Nephron (organoid): ENCODE results near the gene PLEKHG4.
A peak's percentile ranks its signal among the peaks of the same experiment; 100 is the strongest.

Experiments used
- H3K27ac Mint-ChIP-seq, 3 experiments: 2 replicates each; pipeline ENCODE4 v1.8.0; 2020; ENCODE audit warnings: mixed read lengths in 3 of 3, mild to moderate bottlenecking in 2 of 3, moderate library complexity in 1 of 3
- H3K27me3 Mint-ChIP-seq: 2 replicates; pipeline ENCODE4 v1.8.0; 2021; ENCODE audit warnings: low read depth, mild to moderate bottlenecking, moderate library complexity, mixed read lengths
- H3K36me3 Mint-ChIP-seq: 2 replicates; pipeline ENCODE4 v1.8.0; 2020; ENCODE audit warnings: low read depth, mixed read lengths
- H3K4me1 Mint-ChIP-seq: 2 replicates; pipeline ENCODE4 v1.8.0; 2020; ENCODE audit warnings: mixed read lengths
- H3K4me3 Mint-ChIP-seq, 3 experiments: 2 replicates each; pipeline ENCODE4 v1.8.0; 2020; ENCODE audit warnings: mild to moderate bottlenecking in 3 of 3, mixed read lengths in 3 of 3, moderate library complexity in 2 of 3
- H3K9me3 Mint-ChIP-seq: 2 replicates; pipeline ENCODE4 v1.8.0; 2020; ENCODE audit warnings: mixed read lengths
- TF ChIP-seq, protein P1 (sequence below), 3 experiments: fragments of 200-600 bp; sonication (generic); IDR thresholded peaks; one replicate each; pipeline ENCODE4 v1.5.0; 2021; ENCODE audit warnings: antibody characterized with exemption in 3 of 3; ENCODE audit not compliant: unreplicated experiment in 3 of 3

The PLEKHG4 gene

DNA sequence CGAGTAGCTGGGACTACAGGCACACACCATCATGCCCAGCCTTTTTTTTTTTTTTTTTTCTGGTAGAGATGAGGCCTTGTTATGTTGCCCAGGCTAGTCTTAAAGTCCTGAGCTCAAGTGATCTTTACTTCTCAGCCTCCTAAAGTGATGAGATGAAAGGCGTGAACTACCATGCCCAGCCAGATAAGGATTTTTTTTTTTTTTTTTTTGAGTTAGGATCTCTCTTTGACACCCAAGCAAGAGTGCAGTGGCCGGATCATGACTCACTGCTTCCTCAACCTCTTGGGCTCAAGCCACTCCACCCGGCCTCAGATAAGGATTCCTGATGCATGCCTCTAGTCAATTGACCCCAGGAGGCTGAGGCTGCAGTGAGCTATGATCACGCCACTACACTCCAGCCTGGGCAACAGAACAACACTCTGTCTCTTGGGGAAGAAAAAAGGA is 11.2 kb upstream of the PLEKHG4 start:
- H3K27ac Mint-ChIP-seq: no peak overlapping the region
- TF ChIP-seq, protein P1, sequence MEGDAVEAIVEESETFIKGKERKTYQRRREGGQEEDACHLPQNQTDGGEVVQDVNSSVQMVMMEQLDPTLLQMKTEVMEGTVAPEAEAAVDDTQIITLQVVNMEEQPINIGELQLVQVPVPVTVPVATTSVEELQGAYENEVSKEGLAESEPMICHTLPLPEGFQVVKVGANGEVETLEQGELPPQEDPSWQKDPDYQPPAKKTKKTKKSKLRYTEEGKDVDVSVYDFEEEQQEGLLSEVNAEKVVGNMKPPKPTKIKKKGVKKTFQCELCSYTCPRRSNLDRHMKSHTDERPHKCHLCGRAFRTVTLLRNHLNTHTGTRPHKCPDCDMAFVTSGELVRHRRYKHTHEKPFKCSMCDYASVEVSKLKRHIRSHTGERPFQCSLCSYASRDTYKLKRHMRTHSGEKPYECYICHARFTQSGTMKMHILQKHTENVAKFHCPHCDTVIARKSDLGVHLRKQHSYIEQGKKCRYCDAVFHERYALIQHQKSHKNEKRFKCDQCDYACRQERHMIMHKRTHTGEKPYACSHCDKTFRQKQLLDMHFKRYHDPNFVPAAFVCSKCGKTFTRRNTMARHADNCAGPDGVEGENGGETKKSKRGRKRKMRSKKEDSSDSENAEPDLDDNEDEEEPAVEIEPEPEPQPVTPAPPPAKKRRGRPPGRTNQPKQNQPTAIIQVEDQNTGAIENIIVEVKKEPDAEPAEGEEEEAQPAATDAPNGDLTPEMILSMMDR (IDR thresholded peaks at IDR 0.05; ENCODE audit: unreplicated experiment in 3 of 3): no peak
- no peaks in the 10 kb centered on the region for H3K4me1 Mint-ChIP-seq
- H3K27me3 Mint-ChIP-seq: peaks cover 20% of the 10 kb centered on the region
- H3K36me3 Mint-ChIP-seq: no peaks in the 10 kb centered on the region
- no peaks in the 10 kb centered on the region for H3K9me3 Mint-ChIP-seq
- no peak overlapping the region for H3K4me3 Mint-ChIP-seq

DNA sequence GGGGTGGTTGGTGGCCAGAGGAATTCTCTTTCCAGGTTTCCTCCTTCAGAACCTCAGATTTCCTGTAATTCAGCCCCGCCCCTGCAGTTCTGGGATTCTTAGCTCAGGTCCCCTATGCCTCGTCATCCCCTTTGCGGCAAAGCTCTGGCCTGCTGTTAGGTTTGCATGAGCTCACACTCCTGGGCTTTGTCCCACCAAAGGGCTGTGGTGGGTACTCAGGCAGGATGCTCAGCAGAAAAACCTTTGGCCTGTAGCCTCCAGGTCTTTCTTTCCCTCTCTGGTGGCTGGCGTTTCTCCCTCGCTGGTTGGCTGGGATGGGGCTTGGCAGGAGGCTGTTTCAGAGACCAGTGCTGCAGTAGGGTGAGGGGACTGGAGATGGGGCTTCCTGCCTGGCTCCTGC is 9.6 kb upstream of the PLEKHG4 start:
- Mint-ChIP-seq H3K9me3 (no peaks in the 10 kb centered on the region), H3K36me3 (no peaks in the 10 kb centered on the region), H3K27ac (no peak overlapping the region), H3K4me1 (no peaks in the 10 kb centered on the region), H3K4me3 (no peak overlapping the region), H3K27me3 (peaks cover 11% of the 10 kb centered on the region)
- TF ChIP-seq, protein P1 (IDR thresholded peaks at IDR 0.05; ENCODE audit: unreplicated experiment in 3 of 3): no peak

DNA sequence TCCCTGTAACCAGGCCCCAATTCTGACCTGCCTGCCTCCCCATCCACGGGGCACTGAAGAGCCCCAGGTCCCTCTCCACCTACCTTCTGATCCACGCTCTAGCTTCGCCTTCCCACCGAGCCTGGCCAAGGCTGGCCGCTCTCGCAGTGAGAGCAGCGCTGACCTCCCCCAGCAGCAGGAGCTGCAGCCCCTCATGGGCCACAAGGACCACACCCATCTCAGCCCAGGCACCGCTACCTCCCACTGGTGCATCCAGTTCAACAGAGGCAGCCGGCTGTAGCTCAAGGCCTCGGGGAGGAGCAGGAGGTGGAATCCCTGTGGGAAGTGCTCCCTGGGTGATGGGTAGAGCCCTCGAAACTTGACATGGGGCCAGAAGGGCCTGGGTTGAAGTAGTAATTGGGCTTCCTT is 8.4 kb upstream of the PLEKHG4 start:
- no peak overlapping the region for H3K4me3 Mint-ChIP-seq
- TF ChIP-seq, protein P1 (IDR thresholded peaks at IDR 0.05; ENCODE audit: unreplicated experiment in 3 of 3): no peak

DNA sequence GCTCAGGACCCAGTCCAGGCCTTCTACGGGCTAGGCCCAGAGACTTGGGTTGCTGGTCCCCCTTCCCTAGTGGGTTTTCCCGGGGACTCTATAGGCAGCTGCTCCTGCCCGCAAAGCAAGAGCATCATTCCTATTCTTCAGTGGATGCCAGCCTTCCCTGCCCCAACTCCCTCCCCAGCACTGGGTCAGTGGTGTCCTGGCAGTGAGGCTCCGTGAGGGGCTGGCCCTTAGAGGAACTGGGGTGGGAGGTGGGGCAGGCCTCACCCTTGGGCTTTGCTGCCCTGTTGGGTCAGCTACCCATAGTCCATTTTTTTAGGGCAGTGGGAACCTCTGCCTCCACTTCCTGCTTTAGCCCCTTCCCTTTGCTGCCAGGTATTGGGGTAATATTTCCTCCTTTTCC is 7.9 kb upstream of the PLEKHG4 start:
- Mint-ChIP-seq H3K36me3 (no peaks in the 10 kb centered on the region), H3K27me3 (peaks cover 7% of the 10 kb centered on the region), H3K27ac (no peak overlapping the region), H3K4me3 (no peak overlapping the region), H3K4me1 (peaks cover under 1% of the 10 kb centered on the region), H3K9me3 (no peaks in the 10 kb centered on the region)
- TF ChIP-seq, protein P1 (IDR thresholded peaks at IDR 0.05; ENCODE audit: unreplicated experiment in 3 of 3): no peak

More for the DNA sequence above, 8.4 kb upstream of the PLEKHG4 start:
- H3K4me1 Mint-ChIP-seq: no peaks in the 10 kb centered on the region
- H3K9me3 Mint-ChIP-seq: no peaks in the 10 kb centered on the region
- no peaks in the 10 kb centered on the region for H3K36me3 Mint-ChIP-seq
- H3K27ac Mint-ChIP-seq: no peak overlapping the region
- H3K27me3 Mint-ChIP-seq: peaks cover 7% of the 10 kb centered on the region

DNA sequence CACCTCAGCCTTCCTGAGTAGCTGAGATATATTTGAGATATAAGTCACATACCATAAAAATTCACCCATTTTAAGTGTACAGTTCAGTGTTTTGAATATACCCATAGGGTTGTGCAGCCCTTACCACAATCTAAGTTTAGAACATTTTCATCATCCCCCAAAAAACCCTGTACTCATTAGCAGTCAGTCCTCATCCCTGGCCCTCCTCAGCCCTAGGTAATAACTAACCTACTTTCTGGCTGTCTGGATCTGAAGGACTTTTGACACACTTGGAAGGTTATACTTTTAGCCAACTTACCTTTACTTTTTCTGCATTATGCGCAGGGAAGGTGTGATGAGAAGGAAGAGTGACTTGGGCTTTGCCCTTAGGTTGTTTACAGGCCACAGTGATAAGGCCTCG is 4.0 kb upstream of the PLEKHG4 start:
- Mint-ChIP-seq H3K4me3 (peak overlapping the region in 2 of 3 experiments; percentile 6 to 19), H3K36me3 (no peaks in the 10 kb centered on the region), H3K4me1 (peaks cover 10% of the 10 kb centered on the region), H3K27ac (peak overlapping the region; percentile 71 to 89 (median 80)), H3K27me3 (no peaks in the 10 kb centered on the region), H3K9me3 (no peaks in the 10 kb centered on the region)
- TF ChIP-seq, protein P1 (IDR thresholded peaks at IDR 0.05; ENCODE audit: unreplicated experiment in 3 of 3): no peak

DNA sequence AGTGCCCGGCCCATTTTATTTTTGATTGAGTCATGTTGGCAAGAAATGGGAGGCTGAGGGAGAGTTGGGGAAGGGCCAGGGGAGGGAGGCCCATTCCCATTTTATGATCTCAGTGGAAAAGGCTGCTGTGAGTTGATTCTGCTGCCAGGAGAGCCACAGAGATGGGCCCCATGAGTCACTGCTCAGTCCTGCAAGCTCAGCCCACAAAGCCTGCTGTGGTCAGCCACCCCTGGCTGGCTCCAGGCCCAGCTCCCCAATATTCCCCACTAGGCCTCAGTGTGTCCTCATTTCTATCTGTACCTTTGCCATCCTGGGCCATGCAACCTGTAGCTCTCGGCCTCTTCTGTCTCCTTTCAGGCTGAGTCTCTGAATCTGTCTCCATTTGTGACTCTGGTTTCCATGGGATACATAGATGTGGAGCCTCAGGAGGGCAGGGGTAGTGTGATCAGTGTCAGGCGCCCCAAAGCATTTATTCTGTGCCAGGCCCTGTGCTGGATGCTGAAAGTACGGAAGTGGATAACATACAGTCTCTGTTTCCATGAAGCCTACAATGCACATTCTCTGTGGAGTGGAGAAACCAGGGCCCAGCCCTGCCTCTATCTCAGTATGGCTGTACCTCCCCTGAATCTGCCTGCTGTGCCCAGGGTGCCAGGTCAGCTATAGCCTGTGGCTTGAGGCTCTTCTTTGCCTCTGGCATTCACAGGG is 1.9 kb upstream of the PLEKHG4 start:
- H3K27ac Mint-ChIP-seq: peak overlapping the region; percentile 70 to 77 (median 70)
- no peaks in the 10 kb centered on the region for H3K9me3 Mint-ChIP-seq
- TF ChIP-seq, protein P1 (IDR thresholded peaks at IDR 0.05; ENCODE audit: unreplicated experiment in 3 of 3): no peak
- H3K36me3 Mint-ChIP-seq: no peaks in the 10 kb centered on the region
- H3K27me3 Mint-ChIP-seq: no peaks in the 10 kb centered on the region
- peak overlapping the region; percentile 21 to 66 (median 41) for H3K4me3 Mint-ChIP-seq
- H3K4me1 Mint-ChIP-seq: peaks cover 10% of the 10 kb centered on the region
